ENCODE results near the gene SLC25A30.

The SLC25A30 gene

DNA sequence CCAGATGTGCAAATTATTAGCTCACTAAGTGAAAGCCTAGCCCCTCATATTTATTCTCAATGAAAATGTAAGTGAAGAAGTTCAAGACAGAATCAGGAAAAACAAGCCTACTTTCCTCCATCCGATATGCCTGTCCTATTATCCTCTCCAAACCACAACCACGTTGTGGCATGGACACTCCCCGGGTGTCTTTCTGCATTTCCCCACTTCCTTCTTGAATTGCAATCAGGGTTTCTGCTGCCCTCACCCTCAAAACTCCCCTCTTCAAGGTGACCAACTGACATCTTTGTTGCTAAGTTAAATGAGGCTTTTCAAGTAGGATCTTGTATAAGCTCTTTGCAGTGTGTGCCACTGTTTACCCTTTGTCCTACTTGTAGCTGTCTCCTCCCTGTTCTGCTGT is 11.8 kb downstream of the SLC25A30 start:
- no peaks in the 10 kb centered on the region for H4K20me1 ChIP-seq (ENCODE audit: insufficient read depth, low read length)
- TF ChIP-seq, protein P1, sequence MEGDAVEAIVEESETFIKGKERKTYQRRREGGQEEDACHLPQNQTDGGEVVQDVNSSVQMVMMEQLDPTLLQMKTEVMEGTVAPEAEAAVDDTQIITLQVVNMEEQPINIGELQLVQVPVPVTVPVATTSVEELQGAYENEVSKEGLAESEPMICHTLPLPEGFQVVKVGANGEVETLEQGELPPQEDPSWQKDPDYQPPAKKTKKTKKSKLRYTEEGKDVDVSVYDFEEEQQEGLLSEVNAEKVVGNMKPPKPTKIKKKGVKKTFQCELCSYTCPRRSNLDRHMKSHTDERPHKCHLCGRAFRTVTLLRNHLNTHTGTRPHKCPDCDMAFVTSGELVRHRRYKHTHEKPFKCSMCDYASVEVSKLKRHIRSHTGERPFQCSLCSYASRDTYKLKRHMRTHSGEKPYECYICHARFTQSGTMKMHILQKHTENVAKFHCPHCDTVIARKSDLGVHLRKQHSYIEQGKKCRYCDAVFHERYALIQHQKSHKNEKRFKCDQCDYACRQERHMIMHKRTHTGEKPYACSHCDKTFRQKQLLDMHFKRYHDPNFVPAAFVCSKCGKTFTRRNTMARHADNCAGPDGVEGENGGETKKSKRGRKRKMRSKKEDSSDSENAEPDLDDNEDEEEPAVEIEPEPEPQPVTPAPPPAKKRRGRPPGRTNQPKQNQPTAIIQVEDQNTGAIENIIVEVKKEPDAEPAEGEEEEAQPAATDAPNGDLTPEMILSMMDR (IDR thresholded peaks at IDR 0.05; ENCODE audit: low read depth, low read length): no peak
- no peak for TF ChIP-seq EZH2phosphoT487 (IDR thresholded peaks at IDR 0.05; ENCODE audit: low read depth)
- peaks cover 49% of the 10 kb centered on the region for H3K36me3 ChIP-seq (replicated peaks; ENCODE audit: low read depth, low read length)
- H3K27me3 ChIP-seq (ENCODE audit: low read depth, low read length): no peaks in the 10 kb centered on the region
- H3K79me2 ChIP-seq (ENCODE audit: low read length): no peaks in the 10 kb centered on the region
- H3K4me2 ChIP-seq (ENCODE audit: low read length): no peak overlapping the region
- no peak overlapping the region for H3K27ac ChIP-seq (ENCODE audit: low read length)
- H3K9me3 ChIP-seq (ENCODE audit: insufficient read depth, low read length): no peaks in the 10 kb centered on the region
- no peak overlapping the region for H2AFZ ChIP-seq (ENCODE audit: low read depth, low read length)
- H3K9ac ChIP-seq (ENCODE audit: low read length): no peak overlapping the region
- no peaks in the 10 kb centered on the region for H3K4me1 ChIP-seq (ENCODE audit: low read length)
- H3K4me3 ChIP-seq (ENCODE audit: low read length): no peak overlapping the region

DNA sequence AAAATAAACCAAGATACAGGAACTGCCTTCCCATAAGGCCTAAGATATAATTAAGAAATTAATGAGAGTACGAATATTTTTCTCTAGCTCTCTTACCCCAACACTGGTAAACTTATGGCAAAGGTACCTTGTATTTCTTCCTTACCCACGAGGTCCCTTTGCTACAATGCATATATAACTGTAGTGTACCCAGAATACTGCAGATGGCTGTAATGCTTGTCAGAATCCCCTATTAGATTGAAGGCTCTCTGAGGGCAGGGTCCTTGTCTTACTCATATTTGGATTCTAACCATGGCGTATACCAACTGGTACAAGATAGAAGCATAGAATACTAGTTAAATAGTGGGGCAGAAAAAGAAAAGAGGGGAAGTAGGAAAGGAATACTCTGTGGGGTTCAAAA is 15.1 kb downstream of the SLC25A30 start:
- Histone ChIP-seq H3K4me3 (ENCODE audit: low read length) (no peak overlapping the region), H3K9me3 (ENCODE audit: insufficient read depth, low read length) (no peaks in the 10 kb centered on the region), H3K79me2 (ENCODE audit: low read length) (no peaks in the 10 kb centered on the region), H3K4me1 (ENCODE audit: low read length) (no peaks in the 10 kb centered on the region), H3K27ac (ENCODE audit: low read length) (no peak overlapping the region), H3K36me3 (replicated peaks; ENCODE audit: low read depth, low read length) (peaks cover 61% of the 10 kb centered on the region), H3K27me3 (ENCODE audit: low read depth, low read length) (no peaks in the 10 kb centered on the region), H4K20me1 (ENCODE audit: insufficient read depth, low read length) (no peaks in the 10 kb centered on the region), H3K4me2 (ENCODE audit: low read length) (no peak overlapping the region), H3K9ac (ENCODE audit: low read length) (no peak overlapping the region), H2AFZ (ENCODE audit: low read depth, low read length) (no peak overlapping the region)
- no peak for TF ChIP-seq EZH2phosphoT487 (IDR thresholded peaks at IDR 0.05; ENCODE audit: low read depth)
- TF ChIP-seq, protein P1 (IDR thresholded peaks at IDR 0.05; ENCODE audit: low read depth, low read length): no peak

DNA sequence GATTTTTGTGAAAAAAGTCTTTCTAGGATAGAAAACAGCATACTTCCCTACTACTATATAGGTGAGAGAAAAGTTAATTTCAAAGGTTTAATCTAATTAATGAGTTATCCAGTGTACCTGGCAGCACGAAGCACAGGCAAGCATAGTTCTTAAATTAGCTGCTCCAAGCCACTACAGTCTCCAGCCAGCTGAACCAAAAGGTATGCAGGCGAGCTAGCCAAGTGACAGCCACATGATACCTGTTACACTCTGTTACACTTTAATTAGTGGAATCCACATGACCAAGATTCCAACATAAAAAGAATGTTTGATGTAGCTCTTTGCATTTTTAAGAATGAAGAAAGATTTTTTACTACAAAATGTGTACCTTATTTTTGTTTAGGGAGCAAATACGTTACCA is 15.5 kb downstream of the SLC25A30 start:
- Histone ChIP-seq H3K9me3 (ENCODE audit: insufficient read depth, low read length) (no peaks in the 10 kb centered on the region), H3K4me3 (ENCODE audit: low read length) (no peak overlapping the region)

DNA sequence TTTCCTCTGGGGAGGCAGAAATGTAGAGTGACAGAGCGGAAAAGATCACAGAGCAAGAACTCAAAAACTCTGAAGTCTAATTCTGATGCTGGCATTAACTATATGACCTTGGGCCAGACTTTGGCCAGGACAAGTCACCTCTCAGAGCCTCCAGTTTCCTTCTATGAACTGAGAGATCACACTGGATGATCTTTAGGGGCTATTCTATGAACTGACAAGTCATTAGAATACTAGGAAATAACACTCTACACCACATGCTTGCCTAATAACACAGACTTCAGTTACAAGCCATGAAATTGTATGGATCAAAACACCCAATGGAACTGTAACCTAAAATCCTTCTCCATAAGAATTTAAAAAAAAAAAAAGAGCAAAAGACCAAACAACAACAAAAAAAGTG is 16.9 kb downstream of the SLC25A30 start:
- Histone ChIP-seq H3K36me3 (replicated peaks; ENCODE audit: low read depth, low read length) (peaks cover 56% of the 10 kb centered on the region), H3K79me2 (ENCODE audit: low read length) (no peaks in the 10 kb centered on the region), H4K20me1 (ENCODE audit: insufficient read depth, low read length) (no peaks in the 10 kb centered on the region), H2AFZ (ENCODE audit: low read depth, low read length) (no peak overlapping the region), H3K4me2 (ENCODE audit: low read length) (no peak overlapping the region), H3K9me3 (ENCODE audit: insufficient read depth, low read length) (no peaks in the 10 kb centered on the region), H3K27ac (ENCODE audit: low read length) (no peak overlapping the region), H3K9ac (ENCODE audit: low read length) (no peak overlapping the region), H3K27me3 (ENCODE audit: low read depth, low read length) (no peaks in the 10 kb centered on the region), H3K4me3 (ENCODE audit: low read length) (no peak overlapping the region), H3K4me1 (ENCODE audit: low read length) (no peaks in the 10 kb centered on the region)
- TF ChIP-seq, protein P1 (IDR thresholded peaks at IDR 0.05; ENCODE audit: low read depth, low read length): no peak
- TF ChIP-seq EZH2phosphoT487 (IDR thresholded peaks at IDR 0.05; ENCODE audit: low read depth): no peak

More for the DNA sequence above, 15.5 kb downstream of the SLC25A30 start:
- H3K9ac ChIP-seq (ENCODE audit: low read length): no peak overlapping the region
- no peaks in the 10 kb centered on the region for H3K79me2 ChIP-seq (ENCODE audit: low read length)
- no peaks in the 10 kb centered on the region for H3K27me3 ChIP-seq (ENCODE audit: low read depth, low read length)
- H3K4me2 ChIP-seq (ENCODE audit: low read length): no peak overlapping the region
- TF ChIP-seq, protein P1 (IDR thresholded peaks at IDR 0.05; ENCODE audit: low read depth, low read length): no peak
- no peak for TF ChIP-seq EZH2phosphoT487 (IDR thresholded peaks at IDR 0.05; ENCODE audit: low read depth)
- no peaks in the 10 kb centered on the region for H3K4me1 ChIP-seq (ENCODE audit: low read length)
- no peak overlapping the region for H3K27ac ChIP-seq (ENCODE audit: low read length)
- H2AFZ ChIP-seq (ENCODE audit: low read depth, low read length): no peak overlapping the region
- no peaks in the 10 kb centered on the region for H4K20me1 ChIP-seq (ENCODE audit: insufficient read depth, low read length)
- H3K36me3 ChIP-seq (replicated peaks; ENCODE audit: low read depth, low read length): peaks cover 61% of the 10 kb centered on the region
